Nucleus accumbens (tissue), 56 donors: ENCODE results near the gene CASTOR1.

Experiments
- DNase-seq, 56 donors: peaks; one replicate each; lab custom pipeline; 2025; lab: John Stamatoyannopoulos, UW

The CASTOR1 gene

GRCh38 chr22:30267382-30268302 is 21.7 kb downstream of the CASTOR1 start:
- DNase-seq = peak in 1 of 56 donors; percentile 14

- DNase-seq = peak in 13 of 56 donors; percentile 10 to 34 (median 18)
Measured at GRCh38 chr22:30266445-30267381, 22.6 kb downstream of the CASTOR1 start, which contains the start of gene OSM. Gene OSM (minus strand): TSS chr22:30266851. CDS start chr22:30266799, 52 bp downstream.

GRCh38 chr22:30265823-30266444 is 23.4 kb downstream of the CASTOR1 start:
- peak in 13 of 56 donors; percentile 4 to 38 (median 19) for DNase-seq

GRCh38 chr22:30265131-30265720 is 24.1 kb downstream of the CASTOR1 start:
- no peak for DNase-seq

- no peak for DNase-seq
Measured at GRCh38 chr22:30263883-30264282, 25.4 kb downstream of the CASTOR1 start.

- DNase-seq = peak in 44 of 56 donors; percentile 8 to 85 (median 44)
Measured at GRCh38 chr22:30262917-30263741, 26.2 kb downstream of the CASTOR1 start.

GRCh38 chr22:30262112-30262511 is 27.2 kb downstream of the CASTOR1 start:
- no peak for DNase-seq

GRCh38 chr22:30261134-30261533 is 28.2 kb downstream of the CASTOR1 start:
- no peak for DNase-seq

GRCh38 chr22:30260682-30261081 is 28.6 kb downstream of the CASTOR1 start:
- DNase-seq = no peak

GRCh38 chr22:30260276-30260675 is 29.0 kb downstream of the CASTOR1 start:
- no peak for DNase-seq

- DNase-seq = no peak
Measured at GRCh38 chr22:30254314-30254713, 35.0 kb downstream of the CASTOR1 start.

GRCh38 chr22:30253205-30253852 is 36.0 kb downstream of the CASTOR1 start:
- DNase-seq = peak in 46 of 56 donors; percentile 17 to 84 (median 56)

- peak in 1 of 56 donors; percentile 10 for DNase-seq
Measured at GRCh38 chr22:30252411-30253204, 36.7 kb downstream of the CASTOR1 start.

GRCh38 chr22:30251711-30252110 is 37.6 kb downstream of the CASTOR1 start:
- no peak for DNase-seq

GRCh38 chr22:30250661-30251267 is 38.5 kb downstream of the CASTOR1 start:
- no peak for DNase-seq

GRCh38 chr22:30250039-30250565 is 39.2 kb downstream of the CASTOR1 start:
- no peak for DNase-seq
